ENCODE measurements around the gene GTPBP6.
A peak's percentile ranks its signal among the peaks of the same experiment; 100 is the strongest.
"Not testable (repeated sequence)": the region's sequence is repeated elsewhere in the genome, so short reads cannot be mapped to it uniquely, and the experiment has no call there.

The GTPBP6 gene

DNA sequence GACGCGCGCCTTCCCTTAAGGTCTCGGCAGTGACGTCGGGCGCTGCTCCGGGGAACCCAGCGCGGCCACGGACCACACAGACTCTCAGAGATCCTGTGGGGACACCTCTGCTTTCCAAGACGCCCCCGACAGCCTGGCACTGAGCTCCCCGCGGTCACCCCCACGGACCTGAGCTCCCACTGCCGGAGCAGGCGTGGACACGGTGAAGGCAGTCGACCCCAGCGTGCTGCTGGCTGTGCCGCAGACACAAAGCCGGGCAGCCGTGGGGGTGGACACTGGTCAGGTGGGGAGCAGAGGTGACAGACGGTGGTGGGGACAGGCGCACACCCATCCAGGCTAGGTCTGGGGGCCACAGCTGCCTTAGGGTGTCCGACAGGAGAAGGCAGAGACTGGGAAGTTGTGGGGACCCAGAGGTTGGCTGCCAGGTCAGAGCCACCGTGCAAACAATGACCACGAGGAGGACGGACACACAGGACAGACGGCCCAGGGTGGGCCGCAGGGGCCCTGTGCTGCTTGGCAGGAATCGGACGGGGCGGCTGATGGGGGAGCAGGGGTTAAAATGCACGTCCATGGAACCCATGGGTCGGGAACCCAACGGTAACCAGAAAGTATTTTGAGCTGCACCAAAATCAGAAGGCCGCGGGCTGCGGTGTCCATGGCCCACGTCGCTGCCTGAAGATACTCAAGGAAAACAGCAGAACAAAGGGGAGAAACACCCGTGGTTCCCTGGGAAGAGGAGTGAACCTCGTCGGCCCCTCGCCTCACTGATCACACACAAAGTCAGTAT is 16.6 kb upstream of the GTPBP6 start:
- no peak for DNase-seq (ENCODE audit: low spot score)

DNA sequence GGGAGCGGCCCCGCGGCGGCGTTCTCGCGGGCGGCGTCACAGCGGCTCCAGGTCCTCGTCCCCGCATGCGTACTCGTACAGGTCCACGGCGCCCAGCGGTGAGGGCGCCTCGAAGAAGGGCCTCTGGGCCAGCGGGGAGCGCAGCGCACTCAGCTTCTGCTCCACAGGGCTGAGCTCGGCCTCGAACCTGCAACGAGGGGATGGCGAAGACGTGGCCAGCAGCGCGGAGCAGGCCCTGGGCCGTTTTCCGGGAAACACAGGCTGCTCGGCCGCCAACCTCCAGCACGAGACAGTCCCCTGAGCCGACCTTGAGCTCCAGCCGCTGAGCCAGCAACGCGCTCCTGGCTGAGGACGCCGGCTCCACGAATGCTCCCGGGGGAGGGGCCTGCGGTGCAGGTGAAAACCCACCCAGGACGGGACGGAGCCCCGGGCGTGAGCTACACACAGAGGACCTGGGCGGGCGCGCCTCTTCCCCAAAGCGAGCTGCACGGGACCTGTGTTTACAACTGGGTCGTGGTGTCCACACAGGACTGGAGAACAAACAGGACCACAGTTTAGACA is 15.8 kb upstream of the GTPBP6 start:
- no peak for DNase-seq (ENCODE audit: low spot score)

DNA sequence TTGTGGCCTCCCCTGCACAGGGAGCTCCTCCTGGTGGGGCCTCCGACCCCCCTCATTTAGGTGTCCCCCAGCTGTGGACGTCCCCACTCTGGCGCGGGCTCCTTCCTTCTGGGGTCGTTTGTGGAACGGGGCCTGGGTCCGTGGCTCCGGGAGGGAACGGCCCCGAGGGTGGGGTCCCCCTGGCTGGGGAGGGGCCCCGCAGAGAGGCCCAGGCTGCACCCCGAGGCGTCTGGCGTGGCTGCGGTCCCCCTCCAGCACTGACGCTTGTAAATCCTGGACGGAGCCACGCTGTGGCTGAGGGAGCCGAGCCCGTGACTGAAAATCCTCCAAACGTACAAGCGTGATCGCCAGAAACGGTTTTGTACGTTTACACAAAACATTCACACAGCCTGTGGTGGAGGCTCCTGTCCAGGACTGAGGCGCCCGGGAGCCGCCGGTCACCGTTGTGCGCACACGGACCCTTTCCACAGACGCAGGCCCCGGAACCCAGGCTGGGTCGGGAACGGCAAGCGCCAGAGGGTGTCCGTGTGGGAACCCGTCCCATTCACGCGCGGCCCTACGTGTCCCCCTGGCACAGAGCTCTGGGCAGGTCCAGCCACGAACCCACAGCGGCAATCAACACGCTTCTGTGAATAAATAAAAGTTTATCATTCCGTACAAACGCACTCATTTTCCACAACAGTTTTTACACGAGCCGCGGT is 15.2 kb upstream of the GTPBP6 start:
- DNase-seq (ENCODE audit: low spot score) = no peak

DNA sequence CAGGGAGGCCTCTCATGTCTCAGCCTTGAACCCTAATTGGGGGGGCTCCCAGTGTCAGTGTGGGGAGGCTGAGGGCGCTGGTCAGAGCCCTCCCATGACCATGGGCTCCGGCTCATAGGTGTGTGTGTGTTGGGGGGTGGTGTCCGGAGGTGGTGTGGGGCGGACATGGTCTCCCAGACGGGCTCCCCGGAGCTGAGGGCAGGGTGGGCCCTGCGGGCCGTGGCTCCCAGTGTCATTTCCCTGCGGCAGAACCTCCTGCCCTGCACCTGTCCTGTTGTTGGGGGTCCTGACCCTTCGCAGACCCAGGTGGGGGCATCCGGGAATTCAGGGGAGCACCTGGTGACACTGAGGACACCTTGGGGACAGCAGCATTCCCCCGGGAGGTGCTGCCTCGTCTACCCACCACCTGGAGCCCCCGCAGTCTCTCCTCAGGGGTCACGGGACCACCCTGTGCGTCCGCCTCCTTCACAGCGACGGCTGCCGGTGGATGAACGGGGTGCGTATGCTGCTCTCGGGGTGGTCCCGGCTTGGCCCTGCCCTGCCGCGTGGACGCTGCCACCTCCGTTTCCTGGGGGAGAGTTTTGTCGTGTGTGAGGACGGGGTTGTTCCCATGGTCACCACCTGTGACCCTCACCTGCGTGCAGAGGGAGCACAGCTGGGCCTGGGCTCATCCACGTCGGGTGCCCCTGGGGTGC is 14.5 kb upstream of the GTPBP6 start:
- no peak for DNase-seq (ENCODE audit: low spot score)

DNA sequence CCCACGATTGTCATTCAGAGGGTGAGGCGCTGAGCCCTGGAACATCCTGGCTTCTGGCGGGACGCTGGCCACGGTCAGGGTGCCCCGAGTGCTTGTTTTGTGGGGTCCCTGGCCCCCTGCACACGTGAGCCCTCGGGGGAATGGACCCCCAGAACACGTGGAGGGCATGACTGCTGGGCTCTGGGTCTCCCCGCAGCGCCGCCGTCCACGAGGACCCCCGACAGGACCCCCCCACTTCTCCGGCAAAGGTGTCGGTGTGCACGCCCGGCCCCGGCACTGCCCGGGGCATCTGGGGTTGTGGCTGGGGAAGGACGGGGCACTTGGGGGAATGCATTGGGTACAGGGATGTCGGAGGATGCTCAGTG is 13.9 kb upstream of the GTPBP6 start:
- DNase-seq (ENCODE audit: low spot score) = no peak

DNA sequence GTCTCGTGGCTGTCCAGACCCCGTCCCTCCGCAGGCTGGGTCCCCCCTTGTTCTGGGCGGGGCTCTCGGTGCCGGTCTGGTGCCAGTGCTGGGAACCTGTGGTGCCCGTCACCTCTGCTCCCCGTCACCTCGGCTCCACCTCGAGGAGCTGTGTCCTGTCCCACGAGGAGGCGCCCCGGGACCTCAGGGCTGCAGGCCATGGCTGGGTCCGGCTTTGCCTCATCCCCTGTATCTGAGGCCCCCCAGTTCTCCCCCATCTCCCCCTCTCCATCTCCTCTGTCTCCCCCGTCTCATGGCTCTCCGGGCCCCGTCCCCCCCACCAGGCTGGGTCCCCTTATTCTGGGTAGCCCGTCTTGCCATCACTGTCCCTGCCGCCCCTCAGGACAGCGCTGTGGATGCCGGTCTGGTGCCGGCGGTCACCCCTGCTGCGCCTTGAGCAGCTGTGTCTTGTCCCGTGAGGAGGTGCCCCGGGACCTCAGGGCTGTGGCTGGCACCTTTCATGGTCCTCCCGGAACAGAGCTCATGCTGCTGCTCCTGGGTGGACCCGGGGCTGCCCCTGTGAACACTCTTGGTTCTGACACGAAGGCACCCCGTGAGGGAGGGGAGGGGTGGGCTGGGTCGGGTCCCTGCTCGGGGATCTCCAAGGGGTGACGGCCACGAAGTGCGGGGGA is 13.4 kb upstream of the GTPBP6 start:
- no peak for DNase-seq (ENCODE audit: low spot score)

DNA sequence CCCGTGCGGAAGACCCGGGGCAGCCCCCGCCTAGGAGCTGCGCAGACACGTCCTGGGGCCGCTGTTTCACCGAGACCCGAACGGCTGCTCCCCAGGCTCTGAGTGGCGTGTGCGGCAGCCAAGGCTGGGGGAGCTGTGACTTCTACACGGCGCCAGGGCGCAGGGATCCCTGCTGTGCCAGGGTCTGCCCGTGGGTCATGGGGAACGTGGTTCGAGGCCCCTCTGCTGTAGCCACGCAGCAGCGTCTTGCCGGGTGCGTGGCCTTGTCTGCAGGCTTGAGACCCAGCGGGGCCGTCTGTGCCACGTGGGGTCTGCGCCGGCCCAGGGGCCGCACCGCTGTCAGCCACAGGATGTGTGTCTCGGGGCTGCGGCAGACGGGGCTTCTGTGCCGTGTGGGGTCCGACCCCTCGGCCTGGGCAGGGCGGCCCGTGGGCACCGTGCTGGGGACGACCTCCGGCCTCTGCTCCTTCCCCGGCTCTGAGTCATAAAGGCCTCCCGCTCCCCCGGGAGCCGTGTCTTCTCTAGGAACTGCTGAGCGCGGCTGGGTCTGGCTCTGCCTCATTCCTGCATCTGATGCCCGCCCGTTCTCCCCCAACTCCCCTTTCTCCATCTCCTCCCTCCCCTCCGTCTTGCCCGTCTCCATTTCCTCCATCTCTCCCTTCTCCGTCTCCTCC is 12.7 kb upstream of the GTPBP6 start:
- no peak for DNase-seq (ENCODE audit: low spot score)

DNA sequence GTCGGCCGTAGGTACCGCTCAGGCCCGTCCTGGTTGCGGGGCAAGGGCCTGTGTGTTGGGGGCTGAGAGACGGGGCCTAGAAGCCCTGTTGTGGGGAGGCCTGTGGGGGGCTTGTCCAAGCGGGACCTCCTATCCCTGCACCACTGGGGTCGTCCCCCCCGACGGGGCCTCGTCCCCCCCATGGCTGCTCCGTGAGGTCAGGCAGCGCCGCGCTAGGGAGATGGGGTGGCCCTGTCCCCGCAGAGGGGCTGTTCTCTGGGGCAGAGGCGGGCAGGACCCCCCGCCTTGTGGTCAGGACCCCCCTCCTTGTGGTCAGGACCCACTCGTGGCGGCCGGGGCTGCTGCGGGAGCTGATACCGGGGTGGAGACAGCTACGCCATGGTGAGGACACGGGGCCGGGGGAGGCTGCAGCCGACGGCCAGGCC is 12.1 kb upstream of the GTPBP6 start:
- no peak for DNase-seq (ENCODE audit: low spot score)

DNA sequence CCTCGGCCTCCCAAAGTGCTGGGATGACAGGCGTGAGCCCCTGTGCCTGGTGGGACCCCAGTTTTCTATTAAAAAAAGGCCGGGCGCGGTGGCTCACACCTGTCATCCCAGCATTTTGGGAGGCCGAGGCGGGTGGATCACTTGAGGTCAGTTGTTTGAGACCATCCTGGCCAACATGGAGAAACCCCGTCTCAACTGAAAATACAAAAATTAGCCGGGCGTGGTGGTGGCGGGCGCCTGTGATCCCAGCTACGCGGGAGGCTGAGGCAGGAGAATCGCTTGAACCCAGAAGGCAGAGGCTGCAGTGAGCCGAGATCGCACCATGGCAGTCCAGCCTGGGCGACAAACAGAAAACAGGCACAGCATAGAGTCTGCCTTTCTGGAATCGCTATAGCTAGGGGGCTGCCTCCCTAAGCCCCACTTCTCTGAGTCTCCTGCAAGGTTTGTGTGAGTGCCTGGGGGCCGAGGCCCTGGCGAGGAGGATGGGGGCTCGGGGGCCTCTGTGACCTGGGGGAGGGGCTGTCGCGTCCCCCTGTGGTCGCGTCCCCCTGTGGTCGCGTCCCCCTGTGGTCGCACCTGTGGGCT is 11.6 kb upstream of the GTPBP6 start:
- not testable (repeated sequence) for DNase-seq (ENCODE audit: low spot score)

DNA sequence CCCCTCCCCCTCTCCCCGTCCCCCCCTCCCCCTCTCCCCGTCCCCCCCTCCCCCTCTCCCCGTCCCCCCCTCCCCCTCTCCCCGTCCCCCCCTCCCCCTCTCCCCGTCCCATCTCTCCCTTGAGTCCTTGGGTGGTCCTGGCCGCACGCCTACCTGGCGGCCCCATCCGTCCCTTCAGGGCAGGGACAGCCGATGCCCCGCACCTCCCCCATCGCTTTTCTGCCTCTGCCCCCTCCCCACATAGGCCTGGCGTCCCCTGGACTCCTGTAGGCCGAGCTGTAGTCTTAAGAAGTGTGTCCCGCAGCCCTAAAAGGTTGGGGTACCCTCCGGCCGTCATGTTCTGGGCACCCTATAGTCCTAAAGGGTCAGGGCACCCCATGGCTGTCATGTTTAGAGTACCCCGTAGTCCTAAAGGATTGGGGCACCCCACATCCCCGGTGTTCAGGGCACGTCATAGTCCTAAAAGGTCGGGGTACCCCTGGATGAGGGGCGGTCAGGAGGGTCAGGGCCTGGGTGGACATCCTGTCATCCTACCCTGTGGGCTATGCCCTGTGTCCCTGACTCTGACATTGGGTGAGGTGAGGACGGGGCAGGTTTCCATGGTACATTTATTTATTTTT is 10.8 kb upstream of the GTPBP6 start:
- no peak for DNase-seq (ENCODE audit: low spot score)

DNA sequence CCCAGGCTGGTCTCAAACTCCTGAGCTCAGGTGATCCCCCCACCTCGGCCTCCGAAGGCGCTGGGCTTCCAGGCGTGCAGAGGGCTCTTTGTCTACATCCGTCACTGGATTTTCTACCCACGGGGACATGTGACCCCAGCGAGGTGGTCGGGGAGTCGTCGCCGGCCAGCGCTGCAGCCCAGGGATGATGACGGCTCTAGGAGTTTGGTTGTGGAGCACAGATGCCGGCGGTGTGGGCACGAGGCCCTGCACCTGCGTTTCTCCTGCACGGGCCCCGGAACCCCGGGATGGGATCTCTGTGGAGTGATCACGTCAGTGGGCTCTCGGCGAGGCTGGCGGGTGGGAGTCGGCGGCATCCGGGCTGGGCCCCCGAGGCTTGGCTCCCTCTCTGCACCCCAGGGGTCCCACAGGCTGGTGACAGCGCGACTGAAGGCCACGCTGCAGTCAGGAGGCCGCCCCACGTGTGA is 9.1 kb upstream of the GTPBP6 start:
- DNase-seq (ENCODE audit: low spot score) = no peak

DNA sequence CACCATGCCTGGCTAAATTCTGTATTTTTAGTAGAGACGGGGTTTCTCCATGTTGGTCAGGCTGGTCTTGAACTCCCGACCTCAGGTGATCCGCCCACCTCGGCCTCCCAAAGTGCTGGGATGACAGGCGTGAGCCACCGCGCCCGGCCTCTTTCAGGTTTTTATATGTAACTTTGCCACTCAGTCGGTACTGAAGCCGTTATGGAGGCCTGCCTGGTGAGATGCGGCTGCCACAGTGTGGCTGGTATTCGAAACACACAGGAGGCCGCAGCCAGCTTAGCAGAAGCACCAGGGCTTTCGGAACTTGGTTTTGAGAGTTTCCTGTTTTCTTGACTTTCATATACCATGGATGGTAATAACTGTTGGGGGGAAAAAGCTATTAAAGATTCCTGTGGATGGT is 6.1 kb upstream of the GTPBP6 start:
- DNase-seq (ENCODE audit: low spot score) = not testable (repeated sequence)

DNA sequence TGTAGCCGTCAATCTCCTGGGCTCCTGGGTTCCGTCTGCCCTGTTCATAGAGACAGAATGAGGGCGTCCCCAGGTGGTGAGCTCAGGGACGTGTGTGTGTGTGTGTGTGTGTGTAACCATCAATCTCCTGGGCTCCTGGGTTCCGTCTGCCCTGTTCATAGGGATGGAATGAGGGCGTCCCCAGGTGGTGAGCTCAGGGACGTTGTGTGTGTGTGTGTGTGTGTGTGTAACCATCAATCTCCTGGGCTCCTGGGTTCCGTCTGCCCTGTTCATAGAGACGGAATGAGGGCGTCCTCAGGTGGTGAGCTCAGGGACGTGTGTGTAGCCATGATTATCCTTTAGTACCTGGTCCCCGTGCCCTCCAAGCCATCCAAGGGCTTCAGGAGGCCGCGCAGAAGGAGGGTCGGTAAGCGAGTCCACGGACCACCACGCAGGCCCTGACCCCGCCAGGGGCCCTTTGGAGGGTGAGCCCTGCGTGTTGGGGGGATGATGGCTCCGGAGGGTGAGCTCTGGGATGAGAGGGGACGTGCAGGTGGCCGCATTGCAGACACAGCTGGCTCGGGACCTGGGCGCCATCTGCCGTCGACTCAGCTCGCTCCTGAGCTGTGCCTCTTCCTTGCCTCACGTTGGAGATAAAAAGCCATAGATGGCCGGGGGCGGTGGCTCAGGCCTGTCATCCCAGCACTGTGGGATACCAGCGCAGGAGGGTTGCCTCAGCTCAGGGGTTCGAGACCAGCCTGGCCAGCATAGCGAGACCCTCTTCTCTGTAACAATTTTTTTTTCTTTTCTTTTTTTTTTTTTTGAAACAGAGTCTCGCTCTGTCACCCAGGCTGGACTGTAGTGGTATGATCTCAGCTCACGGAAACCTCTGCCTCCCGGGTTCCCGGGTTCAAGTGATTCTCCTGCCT is 5.4 kb upstream of the GTPBP6 start:
- DNase-seq (ENCODE audit: low spot score) = peak; percentile 30

DNA sequence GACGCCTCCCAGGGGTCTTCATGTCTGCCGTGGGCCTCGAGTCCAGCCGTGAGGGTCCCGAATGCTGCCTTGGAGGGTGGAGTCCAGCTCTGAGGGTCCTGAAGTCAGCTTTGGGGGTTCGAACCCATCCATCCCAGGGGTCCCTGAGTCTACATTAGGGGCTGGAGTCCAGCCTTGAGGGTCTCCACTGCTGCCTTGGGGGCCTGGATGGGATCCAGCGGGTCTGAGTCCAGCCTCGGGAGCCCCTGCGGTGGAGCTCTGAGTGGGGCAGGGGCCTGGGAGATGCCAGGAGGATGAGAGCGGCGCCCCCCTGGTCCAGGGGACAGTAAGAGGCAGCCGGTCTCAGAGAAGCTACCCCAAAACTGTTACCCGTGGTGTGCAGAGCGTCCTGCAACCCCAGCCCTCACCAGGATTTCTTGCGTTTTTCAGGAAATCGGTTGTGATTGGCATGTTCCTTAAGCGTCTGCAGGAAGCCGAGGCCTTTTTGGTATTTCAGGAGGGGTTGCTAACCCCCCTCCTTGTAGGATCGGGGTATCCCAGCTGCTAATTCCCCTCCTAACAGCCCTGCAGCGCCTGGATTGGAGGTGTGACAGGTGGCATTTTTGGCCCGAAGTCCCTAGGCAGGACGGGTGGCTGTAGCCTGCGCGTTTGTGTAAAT is 1.7 kb upstream of the GTPBP6 start:
- no peak for DNase-seq (ENCODE audit: low spot score)

DNA sequence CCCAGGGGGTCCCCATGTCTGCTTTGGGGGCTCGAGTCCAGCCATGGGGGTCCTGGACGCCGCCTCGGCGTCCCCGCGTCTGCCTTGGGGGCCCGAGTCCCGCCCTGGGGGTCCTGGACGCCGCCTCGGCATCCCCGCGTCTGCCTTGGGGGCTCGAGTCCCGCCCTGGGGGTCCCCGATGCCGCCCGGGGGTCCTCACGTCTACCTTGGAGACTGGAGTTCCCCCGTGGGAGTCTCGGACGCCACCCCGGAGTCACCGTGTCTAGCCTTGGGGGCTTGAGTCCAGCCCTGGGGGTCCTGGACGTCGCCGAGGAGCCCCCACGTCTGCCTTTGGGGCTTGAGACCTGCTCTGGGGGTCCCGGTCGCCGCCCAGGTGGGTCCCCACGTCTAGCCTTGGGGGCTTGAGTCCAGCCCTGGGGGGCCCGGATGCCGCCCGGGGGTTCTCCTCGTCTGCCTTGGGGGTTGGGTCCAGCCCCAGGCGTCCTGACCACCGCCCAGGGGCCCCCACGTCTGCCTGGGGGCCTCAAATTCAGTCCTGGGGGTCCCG is 1.1 kb upstream of the GTPBP6 start:
- DNase-seq (ENCODE audit: low spot score) = no peak

DNA sequence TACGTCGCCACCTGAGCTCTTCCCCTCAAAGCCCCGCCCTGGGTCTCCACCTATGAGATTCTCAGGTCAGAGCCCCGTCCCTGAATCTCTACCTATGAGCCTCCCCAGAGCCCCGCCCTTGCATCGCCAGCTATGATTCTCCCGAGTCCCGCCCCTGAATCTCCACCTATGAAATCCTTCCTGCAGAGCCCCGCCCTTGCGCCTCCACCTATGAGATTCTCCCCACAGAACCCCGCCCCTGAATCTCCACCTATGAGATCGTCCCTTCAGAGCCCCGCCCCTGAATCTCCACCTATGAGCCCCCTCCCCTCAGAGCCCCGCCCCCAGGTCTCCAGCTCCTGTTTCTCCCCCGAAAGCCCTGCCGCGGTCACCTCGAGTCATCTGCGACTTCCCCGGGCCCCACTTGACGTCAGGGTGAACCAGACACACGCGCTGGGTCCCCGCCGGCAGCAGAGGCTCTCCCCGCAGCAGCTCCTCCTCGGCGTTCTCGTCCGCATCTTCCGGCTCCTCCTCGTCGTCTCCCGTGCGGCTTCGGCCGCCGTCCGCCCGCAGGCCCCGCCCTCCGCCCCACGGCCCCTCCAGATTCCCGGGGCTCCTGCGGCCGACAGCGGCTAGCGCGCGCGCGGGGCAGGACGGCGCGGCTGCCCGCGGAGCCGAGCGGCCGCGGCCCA is 393 bp downstream of the GTPBP6 start:
- peak; percentile 97 for DNase-seq (ENCODE audit: low spot score)

DNA sequence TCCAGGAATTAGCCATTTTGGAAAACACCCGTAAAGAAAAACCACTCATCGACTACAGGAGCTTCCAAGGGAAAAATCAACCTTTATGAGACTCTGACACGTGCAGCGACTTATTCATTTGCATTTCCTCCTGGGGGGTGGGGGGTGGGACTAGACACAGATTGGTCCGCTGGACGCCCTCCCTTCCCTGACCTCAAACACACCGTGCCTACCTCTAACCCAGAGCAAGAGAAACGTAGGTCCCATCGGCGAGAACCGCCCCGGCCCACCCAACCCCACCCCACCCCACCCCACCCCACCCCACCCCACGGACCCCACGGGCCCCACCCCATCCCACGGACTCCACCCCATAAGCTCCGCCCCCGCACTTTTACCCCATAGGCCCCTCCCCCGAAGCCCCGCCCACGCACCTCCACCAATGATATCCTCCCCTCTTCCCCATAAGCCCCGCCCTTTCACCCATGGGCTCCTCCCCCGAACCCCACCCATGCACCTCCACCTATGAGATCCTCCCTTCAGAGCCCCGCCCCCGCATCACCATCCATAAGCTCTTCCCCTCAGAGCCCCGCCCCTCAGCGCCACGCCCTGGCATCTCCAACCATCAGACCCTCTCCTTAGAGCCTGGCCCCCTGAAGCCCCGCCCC is 1.1 kb downstream of the GTPBP6 start:
- DNase-seq (ENCODE audit: low spot score) = no peak
